IMR-90 (cell line): Measurements from ENCODE around the gene PKM. TPM values are rescaled to one million over a fixed set of nuclear protein-coding genes. Genes with fewer than 3 reads are reported as not detected.

Experiments
- ATAC-seq: fragments of 200-7000 bp; cut with Tn5 transposase; 2 replicates; pipeline ENCODE4 v1.9.1; 2020; ENCODE audit warnings: low read depth, mild to moderate bottlenecking, moderate library complexity
- BruUV-seq: library from RNA; stranded (reverse); fragments of 400-500 nt; replicated peaks from 2 replicates; lab custom pipeline; 2021; lab: Mats Ljungman, UMichigan
- CTCF ChIA-PET: fragments of 300-600 bp; formaldehyde crosslinking; extraction: SDS; loops from one replicate; lab custom pipeline; 2021; ENCODE audit warnings: antibody characterized with exemption; lab: Yijun Ruan, JAX
- POLR2A ChIA-PET: fragments of 300-600 bp; sonication (Branson Sonifier 250); formaldehyde crosslinking; loops from one replicate; lab custom pipeline; 2022; ENCODE audit warnings: antibody characterized with exemption; ENCODE audit not compliant: unreplicated experiment; lab: Charles Lee
- DNase-seq: peaks from one replicate; pipeline ENCODE4 v3.0.0; 2013
- H2AFZ ChIP-seq: replicated peaks from 2 replicates; pipeline ENCODE3; 2013; ENCODE audit warnings: low read length, mild to moderate bottlenecking; ENCODE audit not compliant: poor library complexity
- H2AK5ac ChIP-seq: 2 replicates; pipeline ENCODE4 v1.6.1; 2013; ENCODE audit warnings: low read depth, low read length, inconsistent platforms
- H2AK9ac ChIP-seq: replicated peaks from 2 replicates; pipeline ENCODE3; 2013; ENCODE audit warnings: mild to moderate bottlenecking, low read depth, low read length, moderate library complexity; ENCODE audit not compliant: poor library complexity
- H2BK120ac ChIP-seq: 2 replicates; pipeline ENCODE4 v1.6.1; 2013; ENCODE audit warnings: low read depth, low read length, inconsistent platforms
- H2BK15ac ChIP-seq: 3 replicates; pipeline ENCODE4 v1.6.1; 2013; ENCODE audit warnings: low read depth, low read length, inconsistent platforms
- H2BK20ac ChIP-seq: 2 replicates; pipeline ENCODE4 v1.6.1; 2013; ENCODE audit warnings: low read depth, mild to moderate bottlenecking, inconsistent platforms, low read length, moderate library complexity
- H2BK5ac ChIP-seq: 2 replicates; pipeline ENCODE4 v1.6.1; 2013; ENCODE audit warnings: mild to moderate bottlenecking, low read depth, low read length, inconsistent platforms; ENCODE audit not compliant: poor library complexity, severe bottlenecking
- H3K14ac ChIP-seq: replicated peaks from 2 replicates; pipeline ENCODE4 v1.6.1; 2013; ENCODE audit warnings: low read depth, low read length, inconsistent platforms
- H3K18ac ChIP-seq: 2 replicates; pipeline ENCODE4 v1.6.1; 2013; ENCODE audit warnings: low read depth, low read length, control low read depth
- H3K23ac ChIP-seq: 2 replicates; pipeline ENCODE4 v1.6.1; 2013; ENCODE audit warnings: low read depth, low read length, inconsistent platforms
- H3K27ac ChIP-seq: 2 replicates; pipeline ENCODE4 v1.5.1; 2013; ENCODE audit warnings: mild to moderate bottlenecking, control low read depth, low read length; ENCODE audit not compliant: insufficient read depth
- H3K27me3 ChIP-seq: 2 replicates; pipeline ENCODE4 v1.6.1; 2013; ENCODE audit warnings: low read length; ENCODE audit not compliant: control insufficient read depth, insufficient read depth
- H3K36me3 ChIP-seq: 2 replicates; pipeline ENCODE4 v1.6.1; 2013; ENCODE audit warnings: low read length, mixed read lengths; ENCODE audit not compliant: control insufficient read depth, insufficient read depth
- H3K4ac ChIP-seq: 2 replicates; pipeline ENCODE4 v1.6.1; 2013; ENCODE audit warnings: low read depth, low read length, inconsistent platforms
- H3K4me1 ChIP-seq: 2 replicates; pipeline ENCODE4 v1.6.1; 2013; ENCODE audit warnings: low read length, mixed read lengths; ENCODE audit not compliant: control insufficient read depth, insufficient read depth
- H3K4me2 ChIP-seq: 2 replicates; pipeline ENCODE4 v1.6.1; 2013; ENCODE audit warnings: low read depth, mild to moderate bottlenecking, control low read depth, low read length, moderate library complexity
- H3K4me3 ChIP-seq: 2 replicates; pipeline ENCODE4 v1.5.1; 2013; ENCODE audit warnings: low read depth, mild to moderate bottlenecking, control low read depth, low read length, moderate library complexity; ENCODE audit not compliant: insufficient read depth
- H3K56ac ChIP-seq: 2 replicates; pipeline ENCODE4 v1.6.1; 2013; ENCODE audit warnings: low read length, inconsistent platforms; ENCODE audit not compliant: insufficient read depth; ENCODE audit errors: extremely low read depth
- H3K79me1 ChIP-seq, 2 experiments: 2 replicates each; pipeline ENCODE4 v1.6.1; 2013; ENCODE audit warnings: low read length in 2 of 2, inconsistent platforms in 1 of 2, low read depth in 1 of 2
- H3K9ac ChIP-seq: 2 replicates; pipeline ENCODE4 v1.6.1; 2013; ENCODE audit warnings: low read depth, low read length, control low read depth
- H3K9me1 ChIP-seq: 2 replicates; pipeline ENCODE4 v1.6.1; 2013; ENCODE audit warnings: low read length, inconsistent platforms; ENCODE audit not compliant: insufficient read depth
- H3K9me3 ChIP-seq: 2 replicates; pipeline ENCODE4 v1.6.1; 2013; ENCODE audit warnings: low read length; ENCODE audit not compliant: control insufficient read depth, insufficient read depth
- H4K20me1 ChIP-seq: 2 replicates; pipeline ENCODE4 v1.6.1; 2013; ENCODE audit warnings: low read length, inconsistent platforms; ENCODE audit not compliant: insufficient read depth
- H4K5ac ChIP-seq: 2 replicates; pipeline ENCODE4 v1.6.1; 2013; ENCODE audit warnings: mild to moderate bottlenecking, low read depth, low read length, control low read depth
- H4K8ac ChIP-seq, 2 experiments: 2 replicates each; pipeline ENCODE4 v1.6.1; 2013; ENCODE audit warnings: low read depth in 2 of 2, low read length in 2 of 2, control low read depth in 1 of 2, inconsistent platforms in 1 of 2
- H4K91ac ChIP-seq: 2 replicates; pipeline ENCODE4 v1.6.1; 2013; ENCODE audit warnings: low read depth, low read length, inconsistent platforms; ENCODE audit not compliant: insufficient read depth
- BHLHE40 ChIP-seq: fragments of 150-350 bp; IDR thresholded peaks from 2 replicates; pipeline ENCODE4 v1.6.1; 2016; ENCODE audit warnings: mild to moderate bottlenecking, low read depth, low read length
- CEBPB ChIP-seq: IDR thresholded peaks from 2 replicates; pipeline ENCODE4 v1.6.1; 2012; ENCODE audit warnings: low read depth, low read length, improper control_type of control experiment
- CHD1 ChIP-seq: IDR thresholded peaks from 2 replicates; pipeline ENCODE4 v1.6.1; 2012; ENCODE audit warnings: low read depth, low read length, improper control_type of control experiment
- FOS ChIP-seq: fragments of 150-350 bp; IDR thresholded peaks from 2 replicates; pipeline ENCODE4 v1.6.1; 2016; ENCODE audit warnings: low read depth, low read length
- MAFK ChIP-seq: IDR thresholded peaks from 2 replicates; pipeline ENCODE4 v1.6.1; 2012; ENCODE audit warnings: low read depth, low read length, improper control_type of control experiment
- MAZ ChIP-seq: IDR thresholded peaks from 2 replicates; pipeline ENCODE4 v1.6.1; 2012; ENCODE audit warnings: low read depth, mild to moderate bottlenecking, low read length, improper control_type of control experiment, moderate library complexity, borderline replicate concordance
- MXI1 ChIP-seq: IDR thresholded peaks from 2 replicates; pipeline ENCODE4 v1.6.1; 2012; ENCODE audit warnings: low read depth, mild to moderate bottlenecking, low read length, moderate library complexity, borderline replicate concordance
- NFE2L2 ChIP-seq: fragments of 150-350 bp; IDR thresholded peaks from 2 replicates; pipeline ENCODE4 v1.6.1; 2016; ENCODE audit warnings: low read depth, mild to moderate bottlenecking, low read length
- POLR2A ChIP-seq: IDR thresholded peaks from 2 replicates; pipeline ENCODE4 v1.6.1; 2012; ENCODE audit warnings: mild to moderate bottlenecking, low read depth, low read length
- RAD21 ChIP-seq: IDR thresholded peaks from 2 replicates; pipeline ENCODE4 v1.6.1; 2012; ENCODE audit warnings: low read length, improper control_type of control experiment
- RCOR1 ChIP-seq: IDR thresholded peaks from 2 replicates; pipeline ENCODE4 v1.6.1; 2012; ENCODE audit warnings: mild to moderate bottlenecking, low read length, improper control_type of control experiment; ENCODE audit not compliant: insufficient replicate concordance
- RFX5 ChIP-seq: IDR thresholded peaks from 2 replicates; pipeline ENCODE4 v1.8.0; 2012; ENCODE audit warnings: low read depth, mild to moderate bottlenecking, low read length, moderate library complexity
- SMC3 ChIP-seq: fragments of 150-350 bp; IDR thresholded peaks from 2 replicates; pipeline ENCODE4 v1.6.1; 2016; ENCODE audit warnings: low read depth, mild to moderate bottlenecking, antibody characterized with exemption, low read length, moderate library complexity
- USF2 ChIP-seq: fragments of 150-350 bp; IDR thresholded peaks from 2 replicates; pipeline ENCODE4 v1.6.1; 2017; ENCODE audit warnings: mild to moderate bottlenecking, antibody characterized with exemption, low read length, low read depth
- WGBS, 2 experiments: methylation state at CpG; one replicate each; pipeline versions ENCODE4 v1.1.5 to v1.1.7; 2013; ENCODE audit warnings: missing lambda C conversion rate in 2 of 2; ENCODE audit not compliant: insufficient read length in 1 of 2; ENCODE audit errors: extremely low coverage in 2 of 2; 5-methylcytosine and 5-hydroxymethylcytosine counted together
- dilution Hi-C: fragments of 300-500 bp; cut with HindIII; formaldehyde crosslinking; loops from one replicate; pipeline ENCODE4 v1.14.3; 2018; ENCODE audit warnings: low sequenced_read_pairs; ENCODE audit not compliant: unreplicated experiment
- in situ Hi-C: fragments of 300-500 bp; cut with MboI; formaldehyde crosslinking; loops from 3 replicates; pipeline ENCODE4 v1.14.3; 2019; ENCODE audit warnings: low sequenced_read_pairs, inconsistent platforms, mixed read lengths
- intact Hi-C: fragments of 100-400 bp; cut with micrococcal nuclease; formaldehyde crosslinking; loops from 2 replicates; pipeline ENCODE4 v1.10.0; 2022
- polyA plus RNA-seq, 3 experiments: library from polyadenylated mRNA; depleted of rRNA; stranded (reverse); fragments of >200 nt; gene quantifications; 2 replicates each; pipeline ENCODE4 v1.2.3, GENCODE V29; 2012; ENCODE audit warnings: low replicate concordance in 1 of 3
- total RNA-seq: library from RNA; depleted of rRNA; stranded (reverse); fragments of >200 nt; gene quantifications from 2 replicates; pipeline ENCODE4 v1.2.3, GENCODE V29; 2012
- TF ChIP-seq, protein P1 (sequence below): conservative IDR thresholded peaks from 2 replicates; pipeline ENCODE4 v1.5.1; 2012; ENCODE audit warnings: mild to moderate bottlenecking, low read depth, low read length, improper control_type of control experiment
- TF ChIP-seq, protein P2 (sequence below): fragments of 150-350 bp; IDR thresholded peaks from 2 replicates; pipeline ENCODE4 v1.6.1; 2016; ENCODE audit warnings: low read depth, mild to moderate bottlenecking, low read length, moderate library complexity, borderline replicate concordance

The PKM gene
- total and polyA plus RNA-seq, 2 of the 4 experiments (the other 2 are of a cell fraction) = 2,219 to 3,859 TPM

GRCh38 chr15:72223278-72223677 lies 7.7 kb downstream of the PKM start:
- peaks cover 36% of the 10 kb centered on the region for H3K4me1 ChIP-seq

More at GRCh38 chr15:72223278-72223677, 7.7 kb downstream of the PKM start:
- peak overlapping the region; percentile 17 for H3K14ac ChIP-seq
- no peak overlapping the region; the same call in 1 of the 2 replicates for H3K4ac ChIP-seq
- POLR2A ChIA-PET = no interaction called here
- H3K9me1 ChIP-seq = peaks cover 35% of the 10 kb centered on the region
- in situ Hi-C loops (no loop called here), intact Hi-C loops (no loop called here), dilution Hi-C loops (no loop called here)
- no peak overlapping the region for H2AK9ac ChIP-seq
- no peak for ATAC-seq
- no peak for DNase-seq
- CTCF ChIA-PET = no interaction called here
- H2AK5ac ChIP-seq = peak overlapping the region; percentile 2; the same call in 1 of the 2 replicates
- WGBS, 2 experiments = 96% methylated on average over 4 of the region's 10 CpGs; no CpG with 5 or more reads in 1 of the 2 experiments
- H3K27me3 ChIP-seq = no peaks in the 10 kb centered on the region
- H2BK120ac ChIP-seq = no peak overlapping the region
- H2BK15ac ChIP-seq = no peak overlapping the region
- H3K36me3 ChIP-seq = peaks cover 41% of the 10 kb centered on the region
- no peak overlapping the region for H3K4me2 ChIP-seq
- peaks cover 91% of the 10 kb centered on the region for H4K20me1 ChIP-seq
- BruUV-seq = no TSS peak
- H4K91ac ChIP-seq = no peak overlapping the region
- no peak overlapping the region for H3K18ac ChIP-seq
- no peak overlapping the region for H3K27ac ChIP-seq
- H3K23ac ChIP-seq = peak overlapping the region; percentile 44; the same call in 1 of the 2 replicates
- peak overlapping the region; percentile 49 for H2BK5ac ChIP-seq
- peak overlapping the region in 1 of 2 experiments; percentile 8; a peak in 1 of 4 replicates for H4K8ac ChIP-seq
- no peak overlapping the region for H3K4me3 ChIP-seq
- no peak overlapping the region for H3K56ac ChIP-seq
- TF ChIP-seq CEBPB (no peak), MXI1 (no peak), BHLHE40 (no peak), NFE2L2 (no peak), RCOR1 (no peak), MAZ (no peak), RFX5 (no peak), FOS (no peak), USF2 (no peak), CHD1 (no peak), MAFK (no peak), RAD21 (no peak), POLR2A (no peak), SMC3 (no peak)
- TF ChIP-seq, protein P1, sequence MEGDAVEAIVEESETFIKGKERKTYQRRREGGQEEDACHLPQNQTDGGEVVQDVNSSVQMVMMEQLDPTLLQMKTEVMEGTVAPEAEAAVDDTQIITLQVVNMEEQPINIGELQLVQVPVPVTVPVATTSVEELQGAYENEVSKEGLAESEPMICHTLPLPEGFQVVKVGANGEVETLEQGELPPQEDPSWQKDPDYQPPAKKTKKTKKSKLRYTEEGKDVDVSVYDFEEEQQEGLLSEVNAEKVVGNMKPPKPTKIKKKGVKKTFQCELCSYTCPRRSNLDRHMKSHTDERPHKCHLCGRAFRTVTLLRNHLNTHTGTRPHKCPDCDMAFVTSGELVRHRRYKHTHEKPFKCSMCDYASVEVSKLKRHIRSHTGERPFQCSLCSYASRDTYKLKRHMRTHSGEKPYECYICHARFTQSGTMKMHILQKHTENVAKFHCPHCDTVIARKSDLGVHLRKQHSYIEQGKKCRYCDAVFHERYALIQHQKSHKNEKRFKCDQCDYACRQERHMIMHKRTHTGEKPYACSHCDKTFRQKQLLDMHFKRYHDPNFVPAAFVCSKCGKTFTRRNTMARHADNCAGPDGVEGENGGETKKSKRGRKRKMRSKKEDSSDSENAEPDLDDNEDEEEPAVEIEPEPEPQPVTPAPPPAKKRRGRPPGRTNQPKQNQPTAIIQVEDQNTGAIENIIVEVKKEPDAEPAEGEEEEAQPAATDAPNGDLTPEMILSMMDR = no peak
- TF ChIP-seq, protein P2, sequence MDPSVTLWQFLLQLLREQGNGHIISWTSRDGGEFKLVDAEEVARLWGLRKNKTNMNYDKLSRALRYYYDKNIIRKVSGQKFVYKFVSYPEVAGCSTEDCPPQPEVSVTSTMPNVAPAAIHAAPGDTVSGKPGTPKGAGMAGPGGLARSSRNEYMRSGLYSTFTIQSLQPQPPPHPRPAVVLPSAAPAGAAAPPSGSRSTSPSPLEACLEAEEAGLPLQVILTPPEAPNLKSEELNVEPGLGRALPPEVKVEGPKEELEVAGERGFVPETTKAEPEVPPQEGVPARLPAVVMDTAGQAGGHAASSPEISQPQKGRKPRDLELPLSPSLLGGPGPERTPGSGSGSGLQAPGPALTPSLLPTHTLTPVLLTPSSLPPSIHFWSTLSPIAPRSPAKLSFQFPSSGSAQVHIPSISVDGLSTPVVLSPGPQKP = no peak
- H2AFZ ChIP-seq = no peak overlapping the region
- H3K9ac ChIP-seq = no peak overlapping the region
- no peaks in the 10 kb centered on the region for H3K9me3 ChIP-seq
- H2BK20ac ChIP-seq = no peak overlapping the region
- H4K5ac ChIP-seq = no peak overlapping the region
- H3K79me1 ChIP-seq = peaks cover 16 to 70% of the 10 kb centered on the region in 2 experiments
